ENCODE data around the gene DCD. TPM values are rescaled to one million over a fixed set of nuclear protein-coding genes. Genes with fewer than 3 reads are reported as not detected.

The DCD gene
- polyA plus RNA-seq, 1 donor (not counting 4 experiments of a cell fraction or from before 2014, with no cell fraction given) = not detected

GRCh38 chr12:54604436-54604835, 43.7 kb downstream of the DCD start:
- TF ChIP-seq, protein P1, sequence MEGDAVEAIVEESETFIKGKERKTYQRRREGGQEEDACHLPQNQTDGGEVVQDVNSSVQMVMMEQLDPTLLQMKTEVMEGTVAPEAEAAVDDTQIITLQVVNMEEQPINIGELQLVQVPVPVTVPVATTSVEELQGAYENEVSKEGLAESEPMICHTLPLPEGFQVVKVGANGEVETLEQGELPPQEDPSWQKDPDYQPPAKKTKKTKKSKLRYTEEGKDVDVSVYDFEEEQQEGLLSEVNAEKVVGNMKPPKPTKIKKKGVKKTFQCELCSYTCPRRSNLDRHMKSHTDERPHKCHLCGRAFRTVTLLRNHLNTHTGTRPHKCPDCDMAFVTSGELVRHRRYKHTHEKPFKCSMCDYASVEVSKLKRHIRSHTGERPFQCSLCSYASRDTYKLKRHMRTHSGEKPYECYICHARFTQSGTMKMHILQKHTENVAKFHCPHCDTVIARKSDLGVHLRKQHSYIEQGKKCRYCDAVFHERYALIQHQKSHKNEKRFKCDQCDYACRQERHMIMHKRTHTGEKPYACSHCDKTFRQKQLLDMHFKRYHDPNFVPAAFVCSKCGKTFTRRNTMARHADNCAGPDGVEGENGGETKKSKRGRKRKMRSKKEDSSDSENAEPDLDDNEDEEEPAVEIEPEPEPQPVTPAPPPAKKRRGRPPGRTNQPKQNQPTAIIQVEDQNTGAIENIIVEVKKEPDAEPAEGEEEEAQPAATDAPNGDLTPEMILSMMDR (optimal IDR thresholded peaks at IDR 0.05 in 1 of 3, IDR thresholded peaks at IDR 0.05 in 1 of 3, conservative IDR thresholded peaks at IDR 0.05 in 1 of 3; ENCODE audit: extremely low read depth in 1 of 3, insufficient read depth in 2 of 3, low read length in 3 of 3) = no peak
- TF ChIP-seq EZH2 (IDR thresholded peaks at IDR 0.05; ENCODE audit: low read length) = no peak
- Histone ChIP-seq H3K27me3 (ENCODE audit: control insufficient read depth, extremely low read depth, insufficient read depth, low read length) (peaks cover 5% of the 10 kb centered on the region), H3K4me3 (ENCODE audit: control insufficient read depth in 2 of 3, extremely low read depth in 1 of 3, insufficient read depth in 2 of 3, low read depth in 1 of 3, low read length in 3 of 3) (no peak overlapping the region), H3K27ac (ENCODE audit: control insufficient read depth, insufficient read depth, low read length) (no peak overlapping the region), H2AFZ (ENCODE audit: control insufficient read depth, low read length) (no peak overlapping the region), H3K4me1 (ENCODE audit: control insufficient read depth, extremely low read depth, insufficient read depth, low read length) (no peaks in the 10 kb centered on the region), H3K9me3 (ENCODE audit: control insufficient read depth, low read depth, low read length) (no peaks in the 10 kb centered on the region), H3K36me3 (ENCODE audit: control insufficient read depth in 2 of 2, extremely low read depth in 1 of 2, insufficient read depth in 2 of 2, low read length in 2 of 2) (no peaks in the 10 kb centered on the region), H4K20me1 (ENCODE audit: control insufficient read depth, extremely low read depth, insufficient read depth, low read length) (no peaks in the 10 kb centered on the region), H3K4me2 (ENCODE audit: control insufficient read depth, extremely low read depth, insufficient read depth, low read depth, low read length) (no peak overlapping the region), H3K79me2 (ENCODE audit: control insufficient read depth, insufficient read depth, low read length) (no peaks in the 10 kb centered on the region), H3K9ac (ENCODE audit: control insufficient read depth, extremely low read depth, insufficient read depth, low read length) (no peak overlapping the region), H3K9me1 (ENCODE audit: control insufficient read depth, extremely low read depth, insufficient read depth, low read length) (no peaks in the 10 kb centered on the region)
- FAIRE-seq = no peak
- dilution Hi-C loops (cut with MboI; ENCODE audit: extremely low pct_ligation_motif_present, low sequenced_read_pairs) = no loop called here
- DNase-seq (ENCODE audit: low read depth, low spot score) = no peak

DNA sequence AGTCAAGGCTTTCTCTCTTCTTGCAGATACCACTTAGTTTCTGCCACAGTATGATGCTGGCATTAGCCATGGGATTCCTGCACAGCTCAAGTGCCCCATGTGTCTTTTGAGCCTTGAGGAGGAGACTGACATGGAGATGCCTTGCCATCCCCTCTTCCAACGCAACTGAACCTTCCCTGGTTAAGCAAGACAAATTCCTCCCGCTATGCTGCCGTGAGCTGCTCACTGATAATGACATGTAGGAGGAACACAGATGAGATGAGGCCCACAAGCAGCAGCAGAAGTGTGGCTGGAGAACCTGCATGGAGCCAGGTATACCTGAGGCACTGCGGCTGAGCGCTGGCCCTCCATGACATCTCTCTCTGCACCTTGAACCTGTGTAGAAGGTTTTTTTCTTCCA, 44.3 kb downstream of the DCD start:
- H3K4me2 ChIP-seq (ENCODE audit: control insufficient read depth, extremely low read depth, insufficient read depth, low read depth, low read length) = no peak overlapping the region
- H3K4me1 ChIP-seq (ENCODE audit: control insufficient read depth, extremely low read depth, insufficient read depth, low read length) = no peaks in the 10 kb centered on the region
- no peaks in the 10 kb centered on the region for H4K20me1 ChIP-seq (ENCODE audit: control insufficient read depth, extremely low read depth, insufficient read depth, low read length)
- FAIRE-seq (no peak), DNase-seq (ENCODE audit: low read depth, low spot score) (no peak)
- H3K27me3 ChIP-seq (ENCODE audit: control insufficient read depth, extremely low read depth, insufficient read depth, low read length) = peaks cover 5% of the 10 kb centered on the region
- no peaks in the 10 kb centered on the region for H3K9me1 ChIP-seq (ENCODE audit: control insufficient read depth, extremely low read depth, insufficient read depth, low read length)
- H3K79me2 ChIP-seq (ENCODE audit: control insufficient read depth, insufficient read depth, low read length) = no peaks in the 10 kb centered on the region
- TF ChIP-seq, protein P1 (optimal IDR thresholded peaks at IDR 0.05 in 1 of 3, IDR thresholded peaks at IDR 0.05 in 1 of 3, conservative IDR thresholded peaks at IDR 0.05 in 1 of 3; ENCODE audit: extremely low read depth in 1 of 3, insufficient read depth in 2 of 3, low read length in 3 of 3) = no peak
- TF ChIP-seq EZH2 (IDR thresholded peaks at IDR 0.05; ENCODE audit: low read length) = no peak
- dilution Hi-C loops (cut with MboI; ENCODE audit: extremely low pct_ligation_motif_present, low sequenced_read_pairs) = no loop called here
- H3K27ac ChIP-seq (ENCODE audit: control insufficient read depth, insufficient read depth, low read length) = no peak overlapping the region
- H2AFZ ChIP-seq (ENCODE audit: control insufficient read depth, low read length) = no peak overlapping the region
- no peak overlapping the region for H3K9ac ChIP-seq (ENCODE audit: control insufficient read depth, extremely low read depth, insufficient read depth, low read length)
- H3K4me3 ChIP-seq (ENCODE audit: control insufficient read depth in 2 of 3, extremely low read depth in 1 of 3, insufficient read depth in 2 of 3, low read depth in 1 of 3, low read length in 3 of 3) = no peak overlapping the region
- H3K36me3 ChIP-seq (ENCODE audit: control insufficient read depth in 2 of 2, extremely low read depth in 1 of 2, insufficient read depth in 2 of 2, low read length in 2 of 2) = no peaks in the 10 kb centered on the region
- no peaks in the 10 kb centered on the region for H3K9me3 ChIP-seq (ENCODE audit: control insufficient read depth, low read depth, low read length)

Measured in keratinocyte (primary cell).